SU-DHL-6 (cell line): ENCODE measurements around the gene MYCT1.

ENCODE experiments used
- H2AFZ ChIP-seq: fragments of 200-600 bp; sonication (generic); 2 replicates; pipeline ENCODE4 v1.6.1; 2014; ENCODE audit warnings: low read depth, mild to moderate bottlenecking, moderate library complexity, mixed read lengths, antibody characterized with exemption, low read length; ENCODE audit not compliant: severe bottlenecking
- H3F3A ChIP-seq: fragments of 200-600 bp; shearing (Covaris generic); 2 replicates; pipeline ENCODE4 v1.6.0; 2016; ENCODE audit warnings: antibody characterized with exemption, mild to moderate bottlenecking; ENCODE audit not compliant: insufficient read depth
- H3K27ac ChIP-seq: fragments of 200-600 bp; sonication (generic); 2 replicates; pipeline ENCODE4 v1.5.1; 2016; ENCODE audit warnings: low read depth, mild to moderate bottlenecking, low read length, moderate library complexity, mixed read lengths
- H3K27me3 ChIP-seq: fragments of 200-600 bp; sonication (generic), shearing (Covaris generic); 2 replicates; pipeline ENCODE4 v1.6.0; 2014; ENCODE audit warnings: mild to moderate bottlenecking, low read length
- H3K36me3 ChIP-seq: fragments of 200-600 bp; sonication (generic); 2 replicates; pipeline ENCODE4 v1.6.1; 2014; ENCODE audit warnings: mild to moderate bottlenecking, low read length, mixed read lengths
- H3K4me2 ChIP-seq: fragments of 300-600, 200-600 bp; shearing (Covaris generic), sonication (generic); 2 replicates; pipeline ENCODE4 v1.6.0; 2014; ENCODE audit warnings: low read length, low read depth, mild to moderate bottlenecking; ENCODE audit not compliant: poor library complexity, severe bottlenecking
- H3K4me3 ChIP-seq: fragments of 200-600 bp; sonication (generic); 2 replicates; pipeline ENCODE4 v1.5.1; 2014; ENCODE audit warnings: antibody characterized with exemption, low read length, mild to moderate bottlenecking, mixed read lengths; ENCODE audit not compliant: insufficient read depth, poor library complexity, severe bottlenecking
- H3K79me2 ChIP-seq: fragments of 200-600 bp; sonication (generic); 2 replicates; pipeline ENCODE4 v1.6.1; 2014; ENCODE audit warnings: mild to moderate bottlenecking, low read length, moderate library complexity; ENCODE audit not compliant: insufficient read depth
- H3K9ac ChIP-seq: fragments of 200-600 bp; sonication (generic); 2 replicates; pipeline ENCODE4 v1.7.0; 2014; ENCODE audit warnings: mild to moderate bottlenecking, low read length
- H3K9me2 ChIP-seq: fragments of 200-600 bp; sonication (generic); replicated peaks from 2 replicates; pipeline ENCODE4 v1.6.1; 2014; ENCODE audit warnings: low read length; ENCODE audit not compliant: insufficient read depth
- H3K9me3 ChIP-seq: fragments of 200-600 bp; sonication (generic); 2 replicates; pipeline ENCODE4 v1.6.1; 2014; ENCODE audit warnings: low read length, mixed read lengths; ENCODE audit not compliant: insufficient read depth
- H4K20me1 ChIP-seq: fragments of 200-600 bp; sonication (generic); 2 replicates; pipeline ENCODE4 v1.6.1; 2014; ENCODE audit warnings: low read depth, mild to moderate bottlenecking, antibody characterized with exemption, low read length, moderate library complexity, mixed read lengths
- EZH2phosphoT487 ChIP-seq: fragments of 200-600 bp; sonication (generic), shearing (Covaris generic); conservative IDR thresholded peaks from 2 replicates; pipeline ENCODE4 v1.6.1; 2018; ENCODE audit warnings: mild to moderate bottlenecking, antibody characterized with exemption, low read length, moderate library complexity, mixed read lengths
- TF ChIP-seq, protein P1 (sequence below): fragments of 200-600 bp; sonication (generic); IDR thresholded peaks from one replicate; pipeline ENCODE4 v1.5.1; 2017; ENCODE audit warnings: antibody characterized with exemption, mild to moderate bottlenecking, low read length, moderate library complexity; ENCODE audit not compliant: insufficient read depth, poor library complexity, severe bottlenecking

Gene MYCT1, protein sequence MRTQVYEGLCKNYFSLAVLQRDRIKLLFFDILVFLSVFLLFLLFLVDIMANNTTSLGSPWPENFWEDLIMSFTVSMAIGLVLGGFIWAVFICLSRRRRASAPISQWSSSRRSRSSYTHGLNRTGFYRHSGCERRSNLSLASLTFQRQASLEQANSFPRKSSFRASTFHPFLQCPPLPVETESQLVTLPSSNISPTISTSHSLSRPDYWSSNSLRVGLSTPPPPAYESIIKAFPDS

DNA sequence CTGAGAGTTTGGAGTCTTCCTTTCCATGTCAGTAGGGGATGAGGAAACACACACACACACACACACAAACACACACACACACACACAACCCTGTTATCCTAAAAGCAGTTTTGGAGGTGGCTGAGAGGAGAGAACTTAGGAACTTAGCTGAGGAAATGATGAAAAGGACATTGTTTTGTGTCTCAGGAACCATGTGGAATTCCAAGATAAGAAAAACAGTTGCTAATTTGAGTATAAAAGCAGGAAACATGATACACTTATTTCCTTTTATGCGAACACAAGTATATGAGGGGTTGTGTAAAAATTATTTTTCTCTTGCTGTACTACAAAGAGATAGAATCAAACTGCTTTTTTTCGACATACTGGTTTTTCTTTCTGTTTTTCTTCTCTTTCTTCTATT lies at the start of gene MYCT1:
Gene MYCT1 (plus strand): TSS at position 264 of the 400 bp plus-strand sequence. CDS start 6 bp downstream, at position 270.
- Histone ChIP-seq H3K9ac (no peak within 1 kb of the TSS), H2AFZ (no peak within 1 kb of the TSS), H3K4me3 (no peak within 1 kb of the TSS), H3K79me2 (no peaks in the 10 kb centered on the region), H4K20me1 (no peaks in the 10 kb centered on the region), H3K27ac (no peak within 1 kb of the TSS), H3K4me2 (no peak within 1 kb of the TSS), H3K36me3 (peaks cover 13% of the 10 kb centered on the region; the same call in 1 of the 2 replicates), H3K9me2 (no peaks in the 10 kb centered on the region), H3F3A (0 out of 2 replicates have a peak, but pooled peaks cover 7% of the 10 kb centered on the region), H3K27me3 (no peaks in the 10 kb centered on the region), H3K9me3 (no peaks in the 10 kb centered on the region)
- TF ChIP-seq, protein P1, sequence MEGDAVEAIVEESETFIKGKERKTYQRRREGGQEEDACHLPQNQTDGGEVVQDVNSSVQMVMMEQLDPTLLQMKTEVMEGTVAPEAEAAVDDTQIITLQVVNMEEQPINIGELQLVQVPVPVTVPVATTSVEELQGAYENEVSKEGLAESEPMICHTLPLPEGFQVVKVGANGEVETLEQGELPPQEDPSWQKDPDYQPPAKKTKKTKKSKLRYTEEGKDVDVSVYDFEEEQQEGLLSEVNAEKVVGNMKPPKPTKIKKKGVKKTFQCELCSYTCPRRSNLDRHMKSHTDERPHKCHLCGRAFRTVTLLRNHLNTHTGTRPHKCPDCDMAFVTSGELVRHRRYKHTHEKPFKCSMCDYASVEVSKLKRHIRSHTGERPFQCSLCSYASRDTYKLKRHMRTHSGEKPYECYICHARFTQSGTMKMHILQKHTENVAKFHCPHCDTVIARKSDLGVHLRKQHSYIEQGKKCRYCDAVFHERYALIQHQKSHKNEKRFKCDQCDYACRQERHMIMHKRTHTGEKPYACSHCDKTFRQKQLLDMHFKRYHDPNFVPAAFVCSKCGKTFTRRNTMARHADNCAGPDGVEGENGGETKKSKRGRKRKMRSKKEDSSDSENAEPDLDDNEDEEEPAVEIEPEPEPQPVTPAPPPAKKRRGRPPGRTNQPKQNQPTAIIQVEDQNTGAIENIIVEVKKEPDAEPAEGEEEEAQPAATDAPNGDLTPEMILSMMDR, result no peak
- TF ChIP-seq EZH2phosphoT487, result no peak

DNA sequence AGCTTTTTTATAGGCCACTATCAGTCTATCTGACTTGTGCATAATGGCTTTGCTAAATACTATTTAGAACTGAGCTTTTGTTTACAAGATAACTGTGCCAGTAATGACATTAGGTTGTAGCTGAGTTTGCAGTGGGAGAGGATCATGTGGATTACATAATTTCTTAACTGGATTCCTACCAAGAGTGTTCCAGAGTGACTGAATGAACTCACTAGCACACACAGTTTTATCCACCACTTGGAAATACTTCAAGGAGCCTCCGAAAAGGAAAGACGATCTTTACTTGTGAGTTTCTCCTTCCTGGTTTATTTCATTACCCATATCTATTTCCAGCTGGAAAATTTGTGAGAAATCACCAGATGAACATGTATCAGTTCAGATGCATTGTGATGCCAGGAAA lies 49.6 kb upstream of the MYCT1 start:
- no peaks in the 10 kb centered on the region for H3K79me2 ChIP-seq
- no peak overlapping the region for H3K4me2 ChIP-seq
- no peaks in the 10 kb centered on the region for H3K36me3 ChIP-seq
- no peak overlapping the region for H2AFZ ChIP-seq
- no peaks in the 10 kb centered on the region for H3K9me2 ChIP-seq
- no peak overlapping the region for H3K27ac ChIP-seq
- TF ChIP-seq, protein P1, result no peak
- no peak for TF ChIP-seq EZH2phosphoT487
- no peak overlapping the region for H3K4me3 ChIP-seq
- H4K20me1 ChIP-seq, result no peaks in the 10 kb centered on the region
- H3F3A ChIP-seq, result no peaks in the 10 kb centered on the region
- no peaks in the 10 kb centered on the region for H3K27me3 ChIP-seq
- no peaks in the 10 kb centered on the region for H3K9me3 ChIP-seq
- no peak overlapping the region for H3K9ac ChIP-seq

DNA sequence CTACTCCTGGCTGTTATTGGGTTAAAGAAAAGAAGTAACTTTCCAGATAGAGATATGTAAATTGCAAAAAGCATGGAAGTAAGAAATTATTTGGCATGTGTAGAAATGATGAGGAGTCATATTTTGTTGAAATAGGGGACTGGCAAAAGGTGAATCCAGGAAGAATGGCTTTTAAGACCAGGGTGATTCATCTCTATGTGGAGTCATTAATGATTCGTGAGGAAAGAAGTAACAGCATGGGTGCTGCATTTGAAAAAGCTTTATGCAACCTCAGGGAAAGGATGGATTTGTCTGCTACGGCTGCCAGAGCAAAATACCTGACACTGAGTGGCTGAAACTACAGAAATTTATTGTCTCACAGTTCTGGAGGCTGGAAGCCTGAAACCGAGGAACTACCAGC lies 45.7 kb upstream of the MYCT1 start:
- H3K27me3 ChIP-seq, result no peaks in the 10 kb centered on the region
- no peaks in the 10 kb centered on the region for H4K20me1 ChIP-seq
- H3K9ac ChIP-seq, result no peak overlapping the region
- H2AFZ ChIP-seq, result no peak overlapping the region
- no peak overlapping the region for H3K4me2 ChIP-seq
- no peak overlapping the region for H3K27ac ChIP-seq
- H3K36me3 ChIP-seq, result no peaks in the 10 kb centered on the region
- H3K9me2 ChIP-seq, result no peaks in the 10 kb centered on the region
- no peak for TF ChIP-seq EZH2phosphoT487
- TF ChIP-seq, protein P1, result no peak
- H3K4me3 ChIP-seq, result no peak overlapping the region
- no peaks in the 10 kb centered on the region for H3F3A ChIP-seq
- no peaks in the 10 kb centered on the region for H3K79me2 ChIP-seq
- no peaks in the 10 kb centered on the region for H3K9me3 ChIP-seq
